GM12864 (cell line): ENCODE results near the gene LRRFIP1.

Source experiments
- DNase-seq: peaks from one replicate; pipeline ENCODE4 v3.0.0-alpha.2; 2011; ENCODE audit warnings: low read depth
- H3K4me3 ChIP-seq: 2 replicates; pipeline ENCODE4 v1.5.1; 2011; ENCODE audit warnings: mild to moderate bottlenecking, low read depth, low read length, control low read depth
- TF ChIP-seq, protein P1 (sequence below): IDR thresholded peaks from 2 replicates; pipeline ENCODE4 v1.5.1; 2011; ENCODE audit warnings: low read depth, mild to moderate bottlenecking, moderate library complexity, low read length, control low read depth, inconsistent platforms; ENCODE audit errors: missing control alignments

Gene LRRFIP1

DNA sequence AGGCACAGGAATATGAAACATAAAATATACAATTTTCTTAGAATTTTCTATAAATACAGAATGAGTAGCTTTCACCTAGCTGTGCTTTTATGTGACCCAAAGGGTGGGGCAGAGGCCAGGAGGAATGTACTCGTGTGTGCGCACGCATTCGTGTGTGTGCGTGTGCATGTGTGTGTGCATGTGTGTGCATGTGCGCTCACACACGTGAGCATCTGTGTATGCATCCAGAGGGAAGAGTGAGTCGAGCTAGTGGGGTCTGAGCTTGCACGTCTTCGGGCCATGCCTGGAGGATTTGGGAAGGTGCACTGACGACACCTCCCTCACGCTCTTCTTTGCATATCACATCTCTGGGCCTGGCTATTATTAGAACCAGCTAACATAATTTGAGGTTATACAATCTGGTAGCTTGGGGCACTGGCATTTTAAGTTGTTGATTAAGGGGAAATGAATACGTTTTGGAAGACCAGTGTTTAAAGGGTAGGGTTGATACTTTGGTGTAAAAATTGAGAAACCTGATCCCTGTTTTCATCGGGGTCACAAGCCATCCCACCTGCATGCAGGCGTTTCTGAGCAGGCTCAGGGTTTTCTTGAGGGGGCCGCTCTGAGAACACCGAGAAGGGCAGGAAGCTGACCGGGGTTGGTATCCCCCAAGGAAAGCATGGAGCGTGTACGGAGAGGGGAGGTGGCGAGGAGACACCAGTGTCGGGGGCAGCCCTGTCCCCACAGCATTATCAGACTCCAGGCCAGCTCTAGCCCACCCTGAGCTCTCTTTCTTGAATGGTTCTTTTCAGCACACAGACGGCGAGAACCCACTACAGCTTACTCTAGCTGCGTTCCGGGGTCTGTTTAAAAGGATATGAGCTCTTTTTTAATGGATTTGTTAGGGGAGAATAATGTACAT is 85.3 kb downstream of the LRRFIP1 start:
- DNase-seq: no peak
- no peak overlapping the region for H3K4me3 ChIP-seq
- TF ChIP-seq, protein P1, sequence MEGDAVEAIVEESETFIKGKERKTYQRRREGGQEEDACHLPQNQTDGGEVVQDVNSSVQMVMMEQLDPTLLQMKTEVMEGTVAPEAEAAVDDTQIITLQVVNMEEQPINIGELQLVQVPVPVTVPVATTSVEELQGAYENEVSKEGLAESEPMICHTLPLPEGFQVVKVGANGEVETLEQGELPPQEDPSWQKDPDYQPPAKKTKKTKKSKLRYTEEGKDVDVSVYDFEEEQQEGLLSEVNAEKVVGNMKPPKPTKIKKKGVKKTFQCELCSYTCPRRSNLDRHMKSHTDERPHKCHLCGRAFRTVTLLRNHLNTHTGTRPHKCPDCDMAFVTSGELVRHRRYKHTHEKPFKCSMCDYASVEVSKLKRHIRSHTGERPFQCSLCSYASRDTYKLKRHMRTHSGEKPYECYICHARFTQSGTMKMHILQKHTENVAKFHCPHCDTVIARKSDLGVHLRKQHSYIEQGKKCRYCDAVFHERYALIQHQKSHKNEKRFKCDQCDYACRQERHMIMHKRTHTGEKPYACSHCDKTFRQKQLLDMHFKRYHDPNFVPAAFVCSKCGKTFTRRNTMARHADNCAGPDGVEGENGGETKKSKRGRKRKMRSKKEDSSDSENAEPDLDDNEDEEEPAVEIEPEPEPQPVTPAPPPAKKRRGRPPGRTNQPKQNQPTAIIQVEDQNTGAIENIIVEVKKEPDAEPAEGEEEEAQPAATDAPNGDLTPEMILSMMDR: no peak

- no peak for DNase-seq
- H3K4me3 ChIP-seq: no peak overlapping the region
- TF ChIP-seq, protein P1: no peak
Measured at GRCh38 chr2:237714690-237715458, 87.5 kb downstream of the LRRFIP1 start.

GRCh38 chr2:237715459-237715947 is 88.1 kb downstream of the LRRFIP1 start:
- TF ChIP-seq, protein P1: no peak
- no peak overlapping the region for H3K4me3 ChIP-seq
- DNase-seq: no peak

GRCh38 chr2:237716011-237716410 is 88.6 kb downstream of the LRRFIP1 start:
- no peak overlapping the region for H3K4me3 ChIP-seq
- no peak for DNase-seq
- TF ChIP-seq, protein P1: no peak

DNA sequence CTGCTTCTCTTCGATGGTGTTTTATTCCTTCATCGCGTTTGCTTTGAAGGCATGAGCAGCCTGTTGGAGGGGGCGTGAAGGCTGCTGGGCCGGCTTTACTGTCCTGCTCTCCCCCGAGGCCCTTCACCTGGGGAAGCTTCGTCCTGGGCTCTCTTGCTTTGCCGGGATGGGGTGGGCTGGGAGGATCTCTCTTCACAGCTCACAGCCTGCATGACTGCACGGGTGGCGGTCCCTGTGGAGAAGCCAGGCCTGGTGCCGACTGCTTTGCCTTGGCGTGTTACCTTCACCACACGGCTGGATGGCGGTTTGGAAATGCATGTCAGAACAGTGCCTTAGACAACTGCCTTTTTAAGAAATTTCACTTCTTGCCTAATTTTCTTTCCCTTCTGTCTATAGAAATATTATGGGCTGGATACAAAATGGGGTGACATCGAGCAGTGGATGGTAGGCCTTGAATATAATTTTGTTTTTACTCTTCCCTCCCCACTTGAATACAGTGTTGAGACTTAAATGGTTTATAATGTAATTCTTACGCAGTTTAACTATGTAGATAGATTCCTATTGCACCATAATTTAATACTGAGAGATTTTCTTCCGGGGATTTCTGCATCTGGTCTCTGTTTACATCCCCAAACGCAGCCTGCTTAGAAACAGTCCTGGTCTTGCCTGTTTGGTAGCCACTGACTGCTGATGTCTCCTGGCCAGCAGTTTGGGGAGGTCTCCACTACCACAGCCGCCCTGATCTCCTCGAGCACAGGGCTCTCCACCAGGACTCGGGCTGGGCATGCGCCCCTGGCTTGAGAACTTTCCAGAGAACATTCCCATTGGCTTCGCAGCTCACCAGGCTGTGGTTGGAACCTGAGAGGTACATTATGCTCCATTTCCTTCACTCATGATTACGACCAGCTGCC is 90.2 kb downstream of the LRRFIP1 start:
- no peak overlapping the region for H3K4me3 ChIP-seq
- no peak for DNase-seq

DNA sequence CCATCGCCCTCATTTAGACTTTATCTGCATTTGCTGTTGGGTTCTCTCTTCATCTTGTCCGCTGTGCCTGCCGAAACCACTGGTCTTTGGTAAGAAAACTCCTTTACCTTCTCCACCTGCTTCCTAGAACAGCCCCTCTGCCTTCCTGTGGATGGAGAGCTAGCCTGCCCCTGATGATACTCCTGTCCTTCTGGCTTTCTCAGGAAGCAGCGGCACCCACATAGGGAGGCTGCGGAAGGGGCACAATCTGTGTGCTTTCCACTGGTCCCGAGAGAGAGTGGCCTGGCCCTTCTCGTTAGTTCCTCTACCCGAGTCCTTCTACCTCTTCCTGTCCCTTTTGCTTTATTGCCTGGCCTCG is 90.9 kb downstream of the LRRFIP1 start:
- DNase-seq: no peak
- TF ChIP-seq, protein P1: no peak
- no peak overlapping the region for H3K4me3 ChIP-seq

More for the DNA sequence above, 90.2 kb downstream of the LRRFIP1 start:
- TF ChIP-seq, protein P1: no peak
